ENCODE measurements around the gene DOCK4.

The DOCK4 gene

GRCh38 chr7:112160130-112160770, 45.9 kb downstream of the DOCK4 start:
- no peak for DNase-seq

GRCh38 chr7:112159351-112159750, 46.8 kb downstream of the DOCK4 start:
- DNase-seq = no peak

GRCh38 chr7:112157072-112157471, 49.1 kb downstream of the DOCK4 start:
- DNase-seq = no peak

- no peak for DNase-seq
Measured at GRCh38 chr7:112156412-112156811, 49.8 kb downstream of the DOCK4 start.

- DNase-seq = no peak
Measured at GRCh38 chr7:112154690-112155089, 51.5 kb downstream of the DOCK4 start.

GRCh38 chr7:112152186-112152585, 54.0 kb downstream of the DOCK4 start:
- DNase-seq = no peak

- DNase-seq = no peak
Measured at GRCh38 chr7:112150823-112151641, 55.2 kb downstream of the DOCK4 start.

GRCh38 chr7:112149734-112150133, 56.5 kb downstream of the DOCK4 start:
- no peak for DNase-seq

GRCh38 chr7:112147793-112148361, 58.3 kb downstream of the DOCK4 start:
- no peak for DNase-seq

GRCh38 chr7:112145206-112145605, 61.0 kb downstream of the DOCK4 start:
- no peak for DNase-seq

GRCh38 chr7:112144284-112145059, 61.7 kb downstream of the DOCK4 start:
- no peak for DNase-seq

GRCh38 chr7:112143582-112143981, 62.6 kb downstream of the DOCK4 start:
- DNase-seq = no peak

- DNase-seq = no peak
Measured at GRCh38 chr7:112143136-112143535, 63.1 kb downstream of the DOCK4 start.

GRCh38 chr7:112140600-112140999, 65.6 kb downstream of the DOCK4 start:
- no peak for DNase-seq

- no peak for DNase-seq
Measured at GRCh38 chr7:112138938-112139337, 67.3 kb downstream of the DOCK4 start.

GRCh38 chr7:112138325-112138852, 67.8 kb downstream of the DOCK4 start:
- DNase-seq = no peak

GRCh38 chr7:112137141-112138101, 68.8 kb downstream of the DOCK4 start:
- no peak for DNase-seq

GRCh38 chr7:112136271-112137008, 69.8 kb downstream of the DOCK4 start:
- no peak for DNase-seq

- no peak for DNase-seq
Measured at GRCh38 chr7:112135815-112136214, 70.4 kb downstream of the DOCK4 start.

GRCh38 chr7:112134039-112134438, 72.2 kb downstream of the DOCK4 start:
- no peak for DNase-seq

GRCh38 chr7:112133328-112133727, 72.9 kb downstream of the DOCK4 start:
- DNase-seq = no peak
